Neural crest cell (in vitro differentiated cells): Measurements from ENCODE around the gene WSB1. TPM values are rescaled to one million over a fixed set of nuclear protein-coding genes. Genes with fewer than 3 reads are reported as not detected.

Experiments used
- DNase-seq: peaks from one replicate; pipeline ENCODE4 v3.0.0; 2021; ENCODE audit warnings: low read depth, mixed read lengths, low spot score
- H3K27ac Mint-ChIP-seq: one replicate; pipeline ENCODE4 v1.8.0; 2021; ENCODE audit warnings: mild to moderate bottlenecking, mixed read lengths; ENCODE audit not compliant: unreplicated experiment
- H3K27me3 Mint-ChIP-seq: 2 replicates; pipeline ENCODE4 v1.8.0; 2021; ENCODE audit warnings: low read depth, mild to moderate bottlenecking, mixed read lengths
- H3K36me3 Mint-ChIP-seq: 2 replicates; pipeline ENCODE4 v1.8.0; 2021; ENCODE audit warnings: low read depth, mild to moderate bottlenecking, mixed read lengths
- H3K4me1 Mint-ChIP-seq: 2 replicates; pipeline ENCODE4 v1.8.0; 2021; ENCODE audit warnings: mixed read lengths
- H3K4me3 Mint-ChIP-seq: one replicate; pipeline ENCODE4 v1.8.0; 2021; ENCODE audit warnings: mild to moderate bottlenecking, mixed read lengths
- H3K9me3 Mint-ChIP-seq: 2 replicates; pipeline ENCODE4 v1.8.0; 2021; ENCODE audit warnings: mixed read lengths
- total RNA-seq: library from RNA; stranded (reverse); gene quantifications from 2 replicates; pipeline ENCODE4 v1.2.1, GENCODE V29; 2021
- TF ChIP-seq, protein P1 (sequence below): fragments of 200-600 bp; sonication (generic); conservative IDR thresholded peaks from 2 replicates; pipeline ENCODE4 v1.5.0; 2021; ENCODE audit warnings: antibody characterized with exemption, mild to moderate bottlenecking

The WSB1 gene
- total RNA-seq, 1 donor from 2014 or later: 237 TPM

DNA sequence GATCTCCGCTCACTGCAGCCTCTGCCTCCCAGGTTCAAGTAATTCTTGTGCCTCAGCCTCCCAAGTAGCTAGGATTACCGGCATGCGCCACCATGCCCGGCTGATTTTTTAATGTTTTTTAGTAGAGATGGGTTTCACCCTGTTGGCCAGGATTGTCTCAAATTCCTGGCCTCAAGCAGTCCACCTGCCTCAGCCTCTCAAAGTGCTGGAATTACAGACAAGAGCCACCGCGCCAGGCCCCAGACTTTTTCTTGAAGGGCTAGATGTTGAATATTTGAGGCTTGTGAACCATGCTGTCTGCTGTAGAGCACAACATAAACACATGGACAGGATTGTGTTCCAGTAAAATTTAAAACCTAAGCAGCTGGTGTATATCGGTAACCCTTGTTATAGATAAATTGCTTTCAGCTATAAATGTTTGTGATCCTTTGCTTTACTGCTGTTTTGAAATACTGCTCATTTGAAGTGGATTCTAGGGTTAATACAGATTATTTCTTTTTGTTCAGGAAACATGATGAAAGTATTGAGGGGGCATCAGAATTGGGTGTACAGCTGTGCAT is 12.4 kb downstream of the WSB1 start:
- Mint-ChIP-seq H3K27ac (no peak overlapping the region), H3K4me1 (no peaks in the 10 kb centered on the region), H3K36me3 (peaks cover 7% of the 10 kb centered on the region), H3K4me3 (no peak overlapping the region), H3K27me3 (no peaks in the 10 kb centered on the region), H3K9me3 (no peaks in the 10 kb centered on the region)
- DNase-seq: no peak
- TF ChIP-seq, protein P1, sequence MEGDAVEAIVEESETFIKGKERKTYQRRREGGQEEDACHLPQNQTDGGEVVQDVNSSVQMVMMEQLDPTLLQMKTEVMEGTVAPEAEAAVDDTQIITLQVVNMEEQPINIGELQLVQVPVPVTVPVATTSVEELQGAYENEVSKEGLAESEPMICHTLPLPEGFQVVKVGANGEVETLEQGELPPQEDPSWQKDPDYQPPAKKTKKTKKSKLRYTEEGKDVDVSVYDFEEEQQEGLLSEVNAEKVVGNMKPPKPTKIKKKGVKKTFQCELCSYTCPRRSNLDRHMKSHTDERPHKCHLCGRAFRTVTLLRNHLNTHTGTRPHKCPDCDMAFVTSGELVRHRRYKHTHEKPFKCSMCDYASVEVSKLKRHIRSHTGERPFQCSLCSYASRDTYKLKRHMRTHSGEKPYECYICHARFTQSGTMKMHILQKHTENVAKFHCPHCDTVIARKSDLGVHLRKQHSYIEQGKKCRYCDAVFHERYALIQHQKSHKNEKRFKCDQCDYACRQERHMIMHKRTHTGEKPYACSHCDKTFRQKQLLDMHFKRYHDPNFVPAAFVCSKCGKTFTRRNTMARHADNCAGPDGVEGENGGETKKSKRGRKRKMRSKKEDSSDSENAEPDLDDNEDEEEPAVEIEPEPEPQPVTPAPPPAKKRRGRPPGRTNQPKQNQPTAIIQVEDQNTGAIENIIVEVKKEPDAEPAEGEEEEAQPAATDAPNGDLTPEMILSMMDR: no peak

- Mint-ChIP-seq H3K27ac (no peak overlapping the region), H3K9me3 (no peaks in the 10 kb centered on the region), H3K36me3 (peaks cover 16% of the 10 kb centered on the region), H3K4me1 (no peaks in the 10 kb centered on the region), H3K4me3 (no peak overlapping the region), H3K27me3 (no peaks in the 10 kb centered on the region)
- TF ChIP-seq, protein P1: no peak
- DNase-seq: no peak
Observed at GRCh38 chr17:27310565-27311110, 16.7 kb downstream of the WSB1 start.

- Mint-ChIP-seq H3K4me3 (no peak overlapping the region), H3K27ac (no peak overlapping the region), H3K27me3 (no peaks in the 10 kb centered on the region), H3K9me3 (no peaks in the 10 kb centered on the region), H3K4me1 (no peaks in the 10 kb centered on the region), H3K36me3 (peaks cover 19% of the 10 kb centered on the region)
- TF ChIP-seq, protein P1: no peak
- no peak for DNase-seq
Observed at GRCh38 chr17:27313301-27313700, 19.4 kb downstream of the WSB1 start.

GRCh38 chr17:27315322-27315721 is 21.4 kb downstream of the WSB1 start:
- H3K27ac Mint-ChIP-seq: no peak overlapping the region
- no peaks in the 10 kb centered on the region for H3K4me1 Mint-ChIP-seq
- no peak overlapping the region for H3K4me3 Mint-ChIP-seq
- DNase-seq: no peak
- no peaks in the 10 kb centered on the region for H3K9me3 Mint-ChIP-seq
- TF ChIP-seq, protein P1: no peak
- H3K36me3 Mint-ChIP-seq: peaks cover 22% of the 10 kb centered on the region
- H3K27me3 Mint-ChIP-seq: no peaks in the 10 kb centered on the region

DNA sequence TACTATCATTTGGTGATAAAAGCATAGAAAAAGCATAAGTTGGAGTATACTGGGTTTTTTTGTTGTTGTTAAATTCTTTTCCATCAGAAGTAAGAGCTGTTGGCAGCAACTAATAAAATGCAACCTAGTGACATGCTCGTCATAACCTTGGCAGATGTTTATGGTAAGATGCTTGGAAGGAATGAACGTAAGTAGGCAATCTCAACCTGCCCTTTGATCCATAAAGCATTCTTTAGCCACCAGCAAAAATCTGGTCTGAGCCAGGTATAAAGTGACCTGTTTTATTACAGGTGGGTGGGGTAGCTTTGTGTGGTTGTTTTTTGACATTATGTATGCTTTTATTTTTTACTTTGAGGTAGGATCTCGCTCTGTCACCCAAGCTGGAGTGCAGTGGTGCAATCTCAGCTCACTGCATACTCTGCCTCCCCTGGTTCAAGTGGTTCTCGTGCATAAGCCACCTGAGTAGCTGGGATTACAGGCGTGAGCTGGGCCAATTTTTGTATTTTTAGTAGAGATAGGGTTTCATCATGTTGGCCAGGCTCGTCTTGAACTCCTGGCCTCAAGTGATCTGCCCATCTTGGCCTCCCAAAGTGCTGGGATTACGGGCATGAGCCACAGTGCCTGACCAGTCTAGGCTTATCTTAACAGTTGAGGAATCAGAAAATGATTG is 22.0 kb downstream of the WSB1 start:
- Mint-ChIP-seq H3K27me3 (no peaks in the 10 kb centered on the region), H3K27ac (no peak overlapping the region), H3K4me1 (no peaks in the 10 kb centered on the region), H3K4me3 (no peak overlapping the region), H3K9me3 (no peaks in the 10 kb centered on the region), H3K36me3 (peaks cover 21% of the 10 kb centered on the region)
- TF ChIP-seq, protein P1: no peak
- DNase-seq: no peak
